Kidney (tissue), 14 donors: ENCODE measurements around the gene ZNF638. TPM values are rescaled to one million over a fixed set of nuclear protein-coding genes. Genes with fewer than 3 reads are reported as not detected.
A peak's percentile ranks its signal among the peaks of the same experiment; 100 is the strongest.

Experiments
- DNase-seq, 5 donors: peaks; one replicate each; pipeline ENCODE4 v3.0.0-alpha.2; 2013 to 2020
- FAIRE-seq: peaks from 2 replicates; lab custom pipeline; 2012; peaks lifted over from hg19 to GRCh38; lab: Jason Lieb, UNC
- H3K27ac ChIP-seq, 2 donors: one replicate each; pipeline ENCODE4 v1.7.0; 2013; ENCODE audit warnings: low read depth in 2 of 2, low read length in 2 of 2, inconsistent platforms in 1 of 2
- H3K27me3 ChIP-seq: one replicate; pipeline ENCODE4 v1.7.1; 2013; ENCODE audit warnings: low read length, inconsistent platforms; ENCODE audit not compliant: control insufficient read depth, insufficient read depth
- H3K36me3 ChIP-seq, 3 donors: one replicate each; pipeline versions ENCODE4 v1.7.0 to v1.7.1; 2013; ENCODE audit warnings: low read length in 3 of 3, control low read depth in 1 of 3, inconsistent platforms in 1 of 3; ENCODE audit not compliant: insufficient read depth in 3 of 3, control insufficient read depth in 2 of 3
- H3K4me1 ChIP-seq, 3 donors: one replicate each; pipeline versions ENCODE4 v1.7.0 to v1.7.1; 2013; ENCODE audit warnings: low read length in 3 of 3, inconsistent platforms in 1 of 3, low read depth in 1 of 3; ENCODE audit not compliant: control insufficient read depth in 2 of 3, insufficient read depth in 2 of 3
- H3K4me3 ChIP-seq, 3 donors: one replicate each; pipeline versions ENCODE4 v1.7.0 to v1.8.1; 2013; ENCODE audit warnings: low read length in 3 of 3, control low read depth in 1 of 3, inconsistent platforms in 1 of 3
- H3K9ac ChIP-seq, 3 donors: one replicate each; pipeline versions ENCODE4 v1.7.0 to v1.7.1; 2013; ENCODE audit warnings: low read length in 3 of 3, control low read depth in 1 of 3, inconsistent platforms in 1 of 3
- H3K9me3 ChIP-seq, 3 donors: one replicate each; pipeline versions ENCODE4 v1.7.0 to v1.7.1; 2013; ENCODE audit warnings: low read length in 3 of 3, control low read depth in 1 of 3, inconsistent platforms in 1 of 3; ENCODE audit not compliant: control insufficient read depth in 2 of 3, insufficient read depth in 1 of 3
- intact Hi-C: fragments of 100-400 bp; cut with DNase I; formaldehyde crosslinking; loops from one replicate; pipeline ENCODE4 v1.11.1; 2022
- polyA plus RNA-seq: library from polyadenylated mRNA; stranded (reverse); fragments of 350-450 nt; fragmentation: Illumina TruSeq; extraction: RNeasy Lipid Tissue Mini Kit (QIAGEN cat#74804); gene quantifications from one replicate; pipeline ENCODE4 v1.2.3, GENCODE V29; 2014; ENCODE audit warnings: low read depth, low replicate concordance; ENCODE audit not compliant: insufficient read depth
- total RNA-seq: library from RNA; stranded (reverse); fragmentation: NEBNext Ultra II Directional; extraction: Animal tissue kit (Norgen Biotek cat#: 25700); gene quantifications from one replicate; pipeline ENCODE4 v1.2.1, GENCODE V29; 2021
- TF ChIP-seq, protein P1 (sequence below): IDR thresholded peaks from 3 replicates; pipeline ENCODE4 v1.5.1; 2012; ENCODE audit warnings: mild to moderate bottlenecking, moderate library complexity, borderline replicate concordance; ENCODE audit not compliant: insufficient read depth; ENCODE audit errors: extremely low read depth
- donor health status: control.
- donor health status: control.
- donor health status: control.
- donor health status: control.
- donor health status: control.
- donor health status: DM: yes; HTN: yes; CAD: no.
- donor health status: Normal renal cell carcinoma (clear cell type).

ZNF638 gene
- total and polyA plus RNA-seq, 2 donors from 2014 or later = 84.8 to 122 TPM

GRCh38 chr2:71451705-71452104 lies 120.1 kb downstream of the ZNF638 start:
- DNase-seq (no peak), FAIRE-seq (no peak)
- Histone ChIP-seq H3K9ac (no peak overlapping the region), H3K4me1 (peaks cover 0 to 28% (median 12%) of the 10 kb centered on the region in 3 donors), H3K36me3 (no peaks in the 10 kb centered on the region), H3K27me3 (peaks cover 2% of the 10 kb centered on the region), H3K9me3 (no peaks in the 10 kb centered on the region), H3K4me3 (no peak overlapping the region), H3K27ac (no peak overlapping the region)
- intact Hi-C loops = no loop called here
- TF ChIP-seq, protein P1, sequence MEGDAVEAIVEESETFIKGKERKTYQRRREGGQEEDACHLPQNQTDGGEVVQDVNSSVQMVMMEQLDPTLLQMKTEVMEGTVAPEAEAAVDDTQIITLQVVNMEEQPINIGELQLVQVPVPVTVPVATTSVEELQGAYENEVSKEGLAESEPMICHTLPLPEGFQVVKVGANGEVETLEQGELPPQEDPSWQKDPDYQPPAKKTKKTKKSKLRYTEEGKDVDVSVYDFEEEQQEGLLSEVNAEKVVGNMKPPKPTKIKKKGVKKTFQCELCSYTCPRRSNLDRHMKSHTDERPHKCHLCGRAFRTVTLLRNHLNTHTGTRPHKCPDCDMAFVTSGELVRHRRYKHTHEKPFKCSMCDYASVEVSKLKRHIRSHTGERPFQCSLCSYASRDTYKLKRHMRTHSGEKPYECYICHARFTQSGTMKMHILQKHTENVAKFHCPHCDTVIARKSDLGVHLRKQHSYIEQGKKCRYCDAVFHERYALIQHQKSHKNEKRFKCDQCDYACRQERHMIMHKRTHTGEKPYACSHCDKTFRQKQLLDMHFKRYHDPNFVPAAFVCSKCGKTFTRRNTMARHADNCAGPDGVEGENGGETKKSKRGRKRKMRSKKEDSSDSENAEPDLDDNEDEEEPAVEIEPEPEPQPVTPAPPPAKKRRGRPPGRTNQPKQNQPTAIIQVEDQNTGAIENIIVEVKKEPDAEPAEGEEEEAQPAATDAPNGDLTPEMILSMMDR = no peak

DNA sequence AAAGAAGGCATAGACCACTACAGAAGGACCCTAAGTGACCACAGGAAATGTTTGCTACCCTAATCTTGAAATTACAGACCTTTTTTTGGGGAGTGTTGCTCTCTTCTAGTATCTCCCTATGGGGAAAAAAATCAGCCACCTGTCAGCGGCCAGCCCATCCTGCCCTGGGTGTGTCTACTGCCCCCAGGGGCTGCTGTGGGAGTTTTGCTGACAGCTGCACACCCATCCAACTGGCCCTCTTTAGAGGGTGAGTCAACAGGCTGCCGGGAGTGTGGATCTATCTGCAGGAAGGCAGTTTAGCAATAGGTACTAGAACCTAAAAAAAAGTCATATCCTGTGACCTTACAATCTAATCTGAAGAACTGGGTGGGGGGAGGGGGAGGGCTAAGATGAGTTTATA lies 121.0 kb downstream of the ZNF638 start:
- H3K4me3 ChIP-seq = no peak overlapping the region
- no peak for FAIRE-seq
- peaks cover 0 to 34% (median 12%) of the 10 kb centered on the region in 3 donors for H3K4me1 ChIP-seq
- intact Hi-C loops = no loop called here
- no peak overlapping the region for H3K27ac ChIP-seq
- no peaks in the 10 kb centered on the region for H3K9me3 ChIP-seq
- no peaks in the 10 kb centered on the region for H3K36me3 ChIP-seq
- no peak for DNase-seq
- H3K27me3 ChIP-seq = peaks cover 2% of the 10 kb centered on the region
- TF ChIP-seq, protein P1 = no peak
- H3K9ac ChIP-seq = no peak overlapping the region

- H3K9ac ChIP-seq = no peak within 1 kb of the TSS
- FAIRE-seq = no peak
Observed at GRCh38 chr2:71453404-71454220, 122.0 kb downstream of the ZNF638 start, which contains the start of gene DYSF. TSS of gene DYSF (plus strand) at chr2:71453561.

More at GRCh38 chr2:71453404-71454220, 122.0 kb downstream of the ZNF638 start, which contains the start of gene DYSF:
- TF ChIP-seq, protein P1 = no peak
- DNase-seq = peak; percentile 57 to 76 (median 68)
- H3K4me3 ChIP-seq = peak within 1 kb of the TSS in 2 of 3 donors; percentile 32 to 54
- H3K27me3 ChIP-seq = peaks cover 2% of the 10 kb centered on the region
- intact Hi-C loops = no loop called here
- H3K36me3 ChIP-seq = no peaks in the 10 kb centered on the region
- no peaks in the 10 kb centered on the region for H3K9me3 ChIP-seq
- peak within 1 kb of the TSS in 1 of 2 donors; percentile 11 for H3K27ac ChIP-seq
- peaks cover 0 to 34% (median 12%) of the 10 kb centered on the region in 3 donors for H3K4me1 ChIP-seq
